Right lobe of liver (tissue), 4 donors: ENCODE data around the gene CLCN4.

Experiments
- CTCF ChIP-seq, 4 donors: fragments of 200-600 bp in 3 of 4; fragments of 450-650 bp in 1 of 4; IDR thresholded peaks; one replicate each; pipeline versions ENCODE4 v1.5.1 to v1.8.0; 2016 to 2022; ENCODE audit warnings: antibody characterized with exemption in 4 of 4, mild to moderate bottlenecking in 2 of 4
- POLR2A ChIP-seq: fragments of 450-650 bp; IDR thresholded peaks from one replicate; pipeline ENCODE4 v1.6.1; 2017; ENCODE audit warnings: antibody characterized with exemption, mild to moderate bottlenecking
- donor health status: DM: no; HTN: no; CAD: no.
- donor health status: DM: no; HTN: no; CAD: no.
- donor health status: DM: no; HTN: yes; CAD: no.

- TF ChIP-seq CTCF (IDR thresholded peaks at IDR 0.05) (no peak), POLR2A (no peak)
Measured at GRCh38 chrX:10240918-10241317, 84.1 kb downstream of the CLCN4 start.
